Measurements from ENCODE around the gene ANKRD36B.
"Not testable (repeated sequence)": the region's sequence is repeated elsewhere in the genome, so short reads cannot be mapped to it uniquely, and the experiment has no call there.

The ANKRD36B gene

GRCh38 chr2:97590515-97591394 lies 1.1 kb upstream of the ANKRD36B start:
- in situ Hi-C loops (cut with MboI; ENCODE audit: low pct_unique_long_range_greater_than_20kb, low sequenced_read_pairs, unreplicated experiment), result not testable (repeated sequence)
- peak; percentile 46 for DNase-seq (ENCODE audit: low spot score)
- peak; percentile 92 for TF ChIP-seq CTCF (IDR thresholded peaks at IDR 0.05; ENCODE audit: extremely low read depth, insufficient read depth, missing control alignments)

DNA sequence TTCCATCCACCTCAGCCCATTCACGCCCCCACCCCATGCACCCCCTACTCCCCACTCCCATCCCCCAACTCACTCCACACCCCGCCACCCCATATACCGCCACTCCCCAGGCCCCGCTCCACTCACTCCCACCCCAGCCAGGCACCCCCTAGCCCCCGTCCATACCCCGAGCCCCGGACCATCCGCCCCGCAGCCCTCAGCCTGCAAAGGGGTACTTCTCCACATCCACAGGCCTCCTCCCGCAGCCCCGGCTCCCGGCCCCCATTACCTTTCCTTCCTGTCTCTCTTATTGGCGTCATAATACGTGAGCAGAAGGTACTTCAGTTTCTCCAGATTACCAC lies 450 bp downstream of the ANKRD36B start:
- DNase-seq (ENCODE audit: low spot score); in situ Hi-C loops (cut with MboI; ENCODE audit: low pct_unique_long_range_greater_than_20kb, low sequenced_read_pairs, unreplicated experiment): not testable (repeated sequence)

- in situ Hi-C loops (cut with MboI; ENCODE audit: low pct_unique_long_range_greater_than_20kb, low sequenced_read_pairs, unreplicated experiment); DNase-seq (ENCODE audit: low spot score): not testable (repeated sequence)
These were observed 24.0 kb downstream of the ANKRD36B start for GRCh38 chr2:97565674-97566073.

GRCh38 chr2:97552406-97552805 lies 37.3 kb downstream of the ANKRD36B start:
- DNase-seq (ENCODE audit: low spot score); in situ Hi-C loops (cut with MboI; ENCODE audit: low pct_unique_long_range_greater_than_20kb, low sequenced_read_pairs, unreplicated experiment): not testable (repeated sequence)

GRCh38 chr2:97550498-97550897 lies 39.2 kb downstream of the ANKRD36B start:
- DNase-seq (ENCODE audit: low spot score); in situ Hi-C loops (cut with MboI; ENCODE audit: low pct_unique_long_range_greater_than_20kb, low sequenced_read_pairs, unreplicated experiment): not testable (repeated sequence)

DNA sequence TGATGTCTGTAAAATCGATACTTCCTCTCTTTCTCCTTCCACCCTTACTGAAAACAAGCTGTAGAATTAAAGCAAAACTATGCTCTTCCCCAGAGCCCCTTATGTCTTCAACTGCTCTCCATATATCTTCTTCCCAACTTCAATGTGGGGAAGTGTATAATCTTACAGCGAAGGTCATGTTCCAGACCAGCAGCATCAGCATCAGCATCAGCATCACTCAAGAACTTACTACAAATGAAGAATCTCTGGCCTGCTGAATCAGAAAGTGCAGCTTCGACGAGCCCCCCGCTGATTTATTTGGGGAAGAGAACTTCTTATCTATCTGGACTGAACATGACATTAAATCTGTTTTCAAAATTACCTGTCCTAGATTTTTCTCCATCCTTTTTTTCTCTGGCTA lies 40.6 kb downstream of the ANKRD36B start:
- in situ Hi-C loops (cut with MboI; ENCODE audit: low pct_unique_long_range_greater_than_20kb, low sequenced_read_pairs, unreplicated experiment); DNase-seq (ENCODE audit: low spot score): not testable (repeated sequence)

GRCh38 chr2:97548536-97548935 lies 41.1 kb downstream of the ANKRD36B start:
- DNase-seq (ENCODE audit: low spot score); in situ Hi-C loops (cut with MboI; ENCODE audit: low pct_unique_long_range_greater_than_20kb, low sequenced_read_pairs, unreplicated experiment): not testable (repeated sequence)

- TF ChIP-seq CTCF (IDR thresholded peaks at IDR 0.05; ENCODE audit: extremely low read depth, insufficient read depth, missing control alignments), result no peak
- in situ Hi-C loops (cut with MboI; ENCODE audit: low pct_unique_long_range_greater_than_20kb, low sequenced_read_pairs, unreplicated experiment), result no loop called here
- no peak for DNase-seq (ENCODE audit: low spot score)
These were observed 43.0 kb downstream of the ANKRD36B start for GRCh38 chr2:97546711-97547110.

DNA sequence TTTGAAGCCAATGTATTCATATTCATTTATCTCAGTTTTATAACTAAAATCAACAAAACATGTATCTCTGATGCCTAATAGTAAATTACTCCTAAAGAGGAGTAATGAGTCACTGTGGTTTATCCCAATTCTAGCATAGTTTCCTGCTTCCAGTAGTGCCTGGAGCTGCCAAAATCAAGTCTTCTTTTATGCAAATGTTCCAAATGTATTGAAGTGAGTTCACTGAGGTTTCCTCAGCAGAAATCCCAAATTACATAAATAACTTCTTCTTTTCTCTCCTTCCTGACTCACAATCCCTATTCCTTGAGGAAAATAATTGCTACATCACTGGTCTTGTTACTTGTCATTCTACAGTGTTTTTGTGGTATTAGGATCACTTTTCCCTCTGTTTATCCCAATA lies 44.8 kb downstream of the ANKRD36B start:
- DNase-seq (ENCODE audit: low spot score); in situ Hi-C loops (cut with MboI; ENCODE audit: low pct_unique_long_range_greater_than_20kb, low sequenced_read_pairs, unreplicated experiment): not testable (repeated sequence)

DNA sequence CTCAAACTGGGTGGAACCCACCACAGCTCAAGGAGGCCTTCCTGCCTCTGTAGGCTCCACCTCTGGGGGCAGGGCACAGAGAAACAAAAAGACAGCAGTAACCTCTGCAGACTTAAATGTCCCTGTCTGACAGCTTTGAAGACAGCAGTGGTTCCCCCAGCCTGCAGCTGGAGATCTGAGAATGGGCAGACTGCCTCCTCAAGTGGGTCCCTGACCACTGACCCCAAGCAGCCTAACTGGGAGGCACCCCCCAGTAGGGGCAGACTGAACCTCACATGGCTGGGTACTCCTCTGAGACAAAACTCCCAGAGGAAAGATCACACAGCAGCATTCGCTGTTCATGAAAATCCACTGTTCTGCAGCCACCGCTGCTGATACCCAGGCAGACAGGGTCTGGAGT lies 63.8 kb downstream of the ANKRD36B start:
- DNase-seq (ENCODE audit: low spot score); in situ Hi-C loops (cut with MboI; ENCODE audit: low pct_unique_long_range_greater_than_20kb, low sequenced_read_pairs, unreplicated experiment): not testable (repeated sequence)

GRCh38 chr2:97523816-97524215 lies 65.9 kb downstream of the ANKRD36B start:
- in situ Hi-C loops (cut with MboI; ENCODE audit: low pct_unique_long_range_greater_than_20kb, low sequenced_read_pairs, unreplicated experiment); DNase-seq (ENCODE audit: low spot score): not testable (repeated sequence)

- in situ Hi-C loops (cut with MboI; ENCODE audit: low pct_unique_long_range_greater_than_20kb, low sequenced_read_pairs, unreplicated experiment); DNase-seq (ENCODE audit: low spot score): not testable (repeated sequence)
These were observed 66.6 kb downstream of the ANKRD36B start for GRCh38 chr2:97522916-97523555.

DNA sequence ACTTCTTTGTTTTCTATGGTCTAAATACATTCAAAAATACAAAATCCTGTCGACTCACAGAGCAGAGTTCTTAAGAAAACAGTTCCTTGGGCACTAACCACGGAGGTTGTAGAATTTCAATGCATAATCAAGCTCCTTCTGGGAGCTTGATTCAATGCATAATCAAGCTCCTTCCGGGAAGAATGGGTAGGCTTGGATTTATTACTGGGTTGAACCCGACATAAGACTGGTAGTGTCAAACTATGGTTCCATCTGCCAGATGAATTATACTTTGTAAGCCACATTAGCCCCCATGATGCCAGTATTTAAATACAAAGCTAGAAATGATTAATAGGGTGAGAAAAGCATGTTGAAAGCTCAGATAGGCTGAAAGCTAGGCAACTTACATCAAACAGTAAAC lies 94.0 kb downstream of the ANKRD36B start:
- DNase-seq (ENCODE audit: low spot score); in situ Hi-C loops (cut with MboI; ENCODE audit: low pct_unique_long_range_greater_than_20kb, low sequenced_read_pairs, unreplicated experiment): not testable (repeated sequence)

DNA sequence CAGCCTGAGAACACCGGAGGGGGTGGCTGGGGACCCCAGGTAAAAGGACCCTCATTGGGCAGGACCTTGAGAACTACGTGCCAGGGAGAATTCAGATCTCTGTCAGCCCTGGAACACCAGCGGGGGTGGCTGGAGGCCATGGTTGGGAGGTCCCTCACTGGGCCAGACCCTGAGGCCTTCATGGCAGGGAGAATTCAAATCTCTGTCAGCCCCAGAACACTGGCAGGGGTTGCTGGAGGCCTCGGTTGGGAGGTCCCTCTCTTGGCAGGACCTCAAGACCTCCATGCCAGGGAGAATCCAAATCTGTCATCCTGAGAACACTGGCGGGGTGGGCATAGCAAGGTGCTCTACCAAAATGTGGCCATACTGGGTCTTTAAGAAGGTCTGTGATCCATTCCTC lies 99.5 kb downstream of the ANKRD36B start:
- DNase-seq (ENCODE audit: low spot score); in situ Hi-C loops (cut with MboI; ENCODE audit: low pct_unique_long_range_greater_than_20kb, low sequenced_read_pairs, unreplicated experiment): not testable (repeated sequence)

Measured in GM13977 (cell line).